HepG2 (cell line): ENCODE measurements around the gene CEP170.
"Not testable (repeated sequence)": the region's sequence is repeated elsewhere in the genome, so short reads cannot be mapped to it uniquely, and the experiment has no call there.

Source experiments
- ARNTL ChIP-seq: sonication (generic); formaldehyde crosslinking; IDR thresholded peaks from 2 replicates; pipeline ENCODE4 v1.4.0; 2020; ENCODE audit warnings: mild to moderate bottlenecking, missing genetic modification reagents
- FOXK1 ChIP-seq: sonication (generic); formaldehyde crosslinking; IDR thresholded peaks from 2 replicates; pipeline ENCODE4 v1.4.0; 2020; ENCODE audit warnings: low read depth, missing genetic modification reagents, borderline replicate concordance
- GTF2F1 ChIP-seq: fragments of 150-350 bp; IDR thresholded peaks from 2 replicates; pipeline ENCODE4 v1.6.1; 2014; ENCODE audit warnings: low read length
- ZBTB21 ChIP-seq: sonication (generic); formaldehyde crosslinking; IDR thresholded peaks from 2 replicates; pipeline ENCODE4 v1.4.0; 2020; ENCODE audit warnings: missing genetic modification reagents
- TF ChIP-seq, protein P1 (sequence below): sonication (generic); formaldehyde crosslinking; IDR thresholded peaks from 2 replicates; pipeline ENCODE4 v1.5.0; 2020; ENCODE audit warnings: mild to moderate bottlenecking, missing genetic modification reagents, moderate library complexity
- TF ChIP-seq, protein P2 (sequence below), 2 experiments: IDR thresholded peaks; 2 replicates each; pipeline ENCODE4 v1.6.1; 2011 to 2012; ENCODE audit warnings: low read length in 2 of 2, borderline replicate concordance in 1 of 2, low read depth in 1 of 2, mild to moderate bottlenecking in 1 of 2, moderate library complexity in 1 of 2

DNA sequence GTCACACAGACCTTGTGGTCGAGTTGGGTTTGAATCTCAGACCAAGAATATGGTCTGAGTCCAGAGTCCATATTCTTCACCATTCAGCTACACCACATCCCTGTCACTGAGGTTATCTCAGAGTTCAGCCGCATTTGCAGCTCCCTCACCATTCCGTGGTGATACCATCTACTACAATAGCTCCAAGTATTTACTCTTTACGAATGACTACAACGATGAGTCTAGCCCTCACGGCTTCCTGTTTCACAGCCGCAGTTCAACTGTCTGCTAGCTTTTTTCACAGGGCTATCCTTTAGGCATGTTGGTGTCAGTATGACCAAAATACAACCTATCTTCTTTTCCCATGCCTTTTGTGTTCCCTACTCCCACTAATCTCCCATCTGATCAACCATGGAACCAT, 104.2 kb downstream of the CEP170 start:
- TF ChIP-seq, protein P1, sequence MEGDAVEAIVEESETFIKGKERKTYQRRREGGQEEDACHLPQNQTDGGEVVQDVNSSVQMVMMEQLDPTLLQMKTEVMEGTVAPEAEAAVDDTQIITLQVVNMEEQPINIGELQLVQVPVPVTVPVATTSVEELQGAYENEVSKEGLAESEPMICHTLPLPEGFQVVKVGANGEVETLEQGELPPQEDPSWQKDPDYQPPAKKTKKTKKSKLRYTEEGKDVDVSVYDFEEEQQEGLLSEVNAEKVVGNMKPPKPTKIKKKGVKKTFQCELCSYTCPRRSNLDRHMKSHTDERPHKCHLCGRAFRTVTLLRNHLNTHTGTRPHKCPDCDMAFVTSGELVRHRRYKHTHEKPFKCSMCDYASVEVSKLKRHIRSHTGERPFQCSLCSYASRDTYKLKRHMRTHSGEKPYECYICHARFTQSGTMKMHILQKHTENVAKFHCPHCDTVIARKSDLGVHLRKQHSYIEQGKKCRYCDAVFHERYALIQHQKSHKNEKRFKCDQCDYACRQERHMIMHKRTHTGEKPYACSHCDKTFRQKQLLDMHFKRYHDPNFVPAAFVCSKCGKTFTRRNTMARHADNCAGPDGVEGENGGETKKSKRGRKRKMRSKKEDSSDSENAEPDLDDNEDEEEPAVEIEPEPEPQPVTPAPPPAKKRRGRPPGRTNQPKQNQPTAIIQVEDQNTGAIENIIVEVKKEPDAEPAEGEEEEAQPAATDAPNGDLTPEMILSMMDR (CRISPR knock-in tag) = not testable (repeated sequence)
- TF ChIP-seq FOXK1 (CRISPR knock-in tag); GTF2F1; ARNTL; ZBTB21 (CRISPR knock-in tag): not testable (repeated sequence)
- TF ChIP-seq, protein P2, sequence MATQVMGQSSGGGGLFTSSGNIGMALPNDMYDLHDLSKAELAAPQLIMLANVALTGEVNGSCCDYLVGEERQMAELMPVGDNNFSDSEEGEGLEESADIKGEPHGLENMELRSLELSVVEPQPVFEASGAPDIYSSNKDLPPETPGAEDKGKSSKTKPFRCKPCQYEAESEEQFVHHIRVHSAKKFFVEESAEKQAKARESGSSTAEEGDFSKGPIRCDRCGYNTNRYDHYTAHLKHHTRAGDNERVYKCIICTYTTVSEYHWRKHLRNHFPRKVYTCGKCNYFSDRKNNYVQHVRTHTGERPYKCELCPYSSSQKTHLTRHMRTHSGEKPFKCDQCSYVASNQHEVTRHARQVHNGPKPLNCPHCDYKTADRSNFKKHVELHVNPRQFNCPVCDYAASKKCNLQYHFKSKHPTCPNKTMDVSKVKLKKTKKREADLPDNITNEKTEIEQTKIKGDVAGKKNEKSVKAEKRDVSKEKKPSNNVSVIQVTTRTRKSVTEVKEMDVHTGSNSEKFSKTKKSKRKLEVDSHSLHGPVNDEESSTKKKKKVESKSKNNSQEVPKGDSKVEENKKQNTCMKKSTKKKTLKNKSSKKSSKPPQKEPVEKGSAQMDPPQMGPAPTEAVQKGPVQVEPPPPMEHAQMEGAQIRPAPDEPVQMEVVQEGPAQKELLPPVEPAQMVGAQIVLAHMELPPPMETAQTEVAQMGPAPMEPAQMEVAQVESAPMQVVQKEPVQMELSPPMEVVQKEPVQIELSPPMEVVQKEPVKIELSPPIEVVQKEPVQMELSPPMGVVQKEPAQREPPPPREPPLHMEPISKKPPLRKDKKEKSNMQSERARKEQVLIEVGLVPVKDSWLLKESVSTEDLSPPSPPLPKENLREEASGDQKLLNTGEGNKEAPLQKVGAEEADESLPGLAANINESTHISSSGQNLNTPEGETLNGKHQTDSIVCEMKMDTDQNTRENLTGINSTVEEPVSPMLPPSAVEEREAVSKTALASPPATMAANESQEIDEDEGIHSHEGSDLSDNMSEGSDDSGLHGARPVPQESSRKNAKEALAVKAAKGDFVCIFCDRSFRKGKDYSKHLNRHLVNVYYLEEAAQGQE (IDR thresholded peaks at IDR 0.05; ENCODE audit: borderline replicate concordance in 1 of 2, low read depth in 1 of 2, low read length in 2 of 2) = not testable (repeated sequence)
